Endodermal cell (in vitro differentiated cells): ENCODE results near the gene EPHA2. TPM values are rescaled to one million over a fixed set of nuclear protein-coding genes. Genes with fewer than 3 reads are reported as not detected.
A peak's percentile ranks its signal among the peaks of the same experiment; 100 is the strongest.

Experiments used
- DNase-seq: peaks from one replicate; pipeline ENCODE4 v3.0.0-alpha.2; 2017
- H3K27ac ChIP-seq: 2 replicates; pipeline ENCODE4 v1.5.1; 2013; ENCODE audit warnings: mild to moderate bottlenecking, low read depth, low read length, moderate library complexity
- H3K27me3 ChIP-seq: 2 replicates; pipeline ENCODE4 v1.6.1; 2013; ENCODE audit warnings: mild to moderate bottlenecking, low read length, moderate library complexity; ENCODE audit not compliant: insufficient read depth, control insufficient read depth, poor library complexity, severe bottlenecking
- H3K36me3 ChIP-seq: 2 replicates; pipeline ENCODE4 v1.7.0; 2013; ENCODE audit warnings: mild to moderate bottlenecking, low read length, moderate library complexity; ENCODE audit not compliant: control insufficient read depth, insufficient read depth
- H3K4me1 ChIP-seq: one replicate; pipeline ENCODE4 v1.7.0; 2013; ENCODE audit warnings: low read length; ENCODE audit not compliant: control insufficient read depth, insufficient read depth
- H3K4me3 ChIP-seq: 2 replicates; pipeline ENCODE4 v1.5.1; 2013; ENCODE audit warnings: mild to moderate bottlenecking, low read length, moderate library complexity
- H3K9ac ChIP-seq: 2 replicates; pipeline ENCODE4 v1.6.1; 2013; ENCODE audit warnings: mild to moderate bottlenecking, low read length, moderate library complexity; ENCODE audit not compliant: poor library complexity, severe bottlenecking; ENCODE audit errors: extremely low read depth
- H3K9me3 ChIP-seq: 2 replicates; pipeline ENCODE4 v1.6.1; 2013; ENCODE audit warnings: mild to moderate bottlenecking, low read length, moderate library complexity; ENCODE audit not compliant: control insufficient read depth
- H3K27ac Mint-ChIP-seq: 2 replicates; pipeline ENCODE4 v1.8.0; 2020; ENCODE audit warnings: mixed read lengths
- H3K27me3 Mint-ChIP-seq: 2 replicates; pipeline ENCODE4 v1.8.0; 2021; ENCODE audit warnings: mild to moderate bottlenecking, mixed read lengths; ENCODE audit not compliant: insufficient read depth
- H3K36me3 Mint-ChIP-seq: 2 replicates; pipeline ENCODE4 v1.8.0; 2020; ENCODE audit warnings: low read depth, mixed read lengths
- H3K4me1 Mint-ChIP-seq: 2 replicates; pipeline ENCODE4 v1.8.0; 2020; ENCODE audit warnings: mixed read lengths
- H3K4me3 Mint-ChIP-seq: 2 replicates; pipeline ENCODE4 v1.8.0; 2020; ENCODE audit warnings: mild to moderate bottlenecking, moderate library complexity, mixed read lengths
- H3K9me3 Mint-ChIP-seq: 2 replicates; pipeline ENCODE4 v1.8.0; 2020; ENCODE audit warnings: mild to moderate bottlenecking, mixed read lengths
- WGBS, 2 experiments: methylation state at CpG; one replicate each; pipeline versions ENCODE4 v1.1.5 to v1.1.7; 2013; ENCODE audit warnings: missing lambda C conversion rate in 2 of 2, mixed read lengths in 1 of 2; ENCODE audit not compliant: insufficient coverage in 1 of 2, insufficient read length in 1 of 2; 5-methylcytosine and 5-hydroxymethylcytosine counted together
- total RNA-seq, 2 donors: library from RNA; stranded (reverse); fragmentation: NEBNext Ultra II Directional in 1 of 2; extraction: Animal tissue kit (Norgen Biotek cat#: 25700) in 1 of 2; gene quantifications; 2 replicates in 1 of 2; 3 replicates in 1 of 2; pipeline ENCODE4 v1.2.1, GENCODE V29; 2021
- TF ChIP-seq, protein P1 (sequence below): fragments of 200-600 bp; sonication (generic); conservative IDR thresholded peaks from 2 replicates; pipeline ENCODE4 v1.5.0; 2021; ENCODE audit warnings: antibody characterized with exemption, mild to moderate bottlenecking

EPHA2 gene
- total RNA-seq, 2 donors from 2014 or later = 56.5 to 64.3 TPM

DNA sequence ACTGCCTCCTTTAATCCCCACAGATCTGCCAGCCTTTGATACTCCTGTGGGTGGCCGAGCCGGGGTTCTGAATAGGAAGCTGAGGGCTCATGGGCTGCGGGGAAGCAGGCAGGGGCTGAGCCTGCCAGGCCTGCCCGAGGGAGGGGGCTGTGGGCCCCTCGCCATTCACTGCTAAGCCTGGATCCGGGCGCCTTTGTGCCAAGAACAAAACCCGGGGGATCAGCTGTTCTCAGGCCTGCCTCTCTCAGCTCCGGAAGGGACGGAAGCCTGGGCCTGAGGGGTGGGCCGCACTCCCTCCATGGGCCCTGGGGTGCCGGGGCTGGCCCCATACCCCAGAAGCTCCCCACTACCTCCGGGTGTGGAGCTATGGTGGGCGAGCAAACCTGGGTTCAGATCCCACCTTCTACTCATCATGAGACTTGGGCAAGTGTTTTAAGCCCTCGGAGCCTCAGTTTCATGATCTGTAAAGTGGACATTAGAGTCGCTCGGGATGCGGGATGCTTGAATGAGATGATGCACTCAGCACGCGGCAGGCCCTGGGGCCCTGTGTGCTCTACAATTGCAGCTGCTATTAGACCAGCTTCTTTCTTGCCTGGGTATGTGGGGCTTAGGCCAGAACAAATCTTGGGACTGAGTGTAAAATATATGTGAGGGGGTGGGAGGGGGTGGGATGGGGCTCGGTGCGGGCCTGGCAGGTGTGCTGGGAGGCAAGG is 19.2 kb upstream of the EPHA2 start:
- Mint-ChIP-seq H3K4me1 (peaks cover 11% of the 10 kb centered on the region), H3K4me3 (no peak overlapping the region), H3K27ac (no peak overlapping the region), H3K36me3 (no peaks in the 10 kb centered on the region), H3K9me3 (no peaks in the 10 kb centered on the region), H3K27me3 (no peaks in the 10 kb centered on the region)
- Histone ChIP-seq H3K4me1 (peaks cover 9% of the 10 kb centered on the region), H3K27me3 (no peaks in the 10 kb centered on the region), H3K36me3 (no peaks in the 10 kb centered on the region), H3K4me3 (no peak overlapping the region), H3K9me3 (no peaks in the 10 kb centered on the region), H3K27ac (peak overlapping the region; percentile 55), H3K9ac (no peak overlapping the region)
- TF ChIP-seq, protein P1, sequence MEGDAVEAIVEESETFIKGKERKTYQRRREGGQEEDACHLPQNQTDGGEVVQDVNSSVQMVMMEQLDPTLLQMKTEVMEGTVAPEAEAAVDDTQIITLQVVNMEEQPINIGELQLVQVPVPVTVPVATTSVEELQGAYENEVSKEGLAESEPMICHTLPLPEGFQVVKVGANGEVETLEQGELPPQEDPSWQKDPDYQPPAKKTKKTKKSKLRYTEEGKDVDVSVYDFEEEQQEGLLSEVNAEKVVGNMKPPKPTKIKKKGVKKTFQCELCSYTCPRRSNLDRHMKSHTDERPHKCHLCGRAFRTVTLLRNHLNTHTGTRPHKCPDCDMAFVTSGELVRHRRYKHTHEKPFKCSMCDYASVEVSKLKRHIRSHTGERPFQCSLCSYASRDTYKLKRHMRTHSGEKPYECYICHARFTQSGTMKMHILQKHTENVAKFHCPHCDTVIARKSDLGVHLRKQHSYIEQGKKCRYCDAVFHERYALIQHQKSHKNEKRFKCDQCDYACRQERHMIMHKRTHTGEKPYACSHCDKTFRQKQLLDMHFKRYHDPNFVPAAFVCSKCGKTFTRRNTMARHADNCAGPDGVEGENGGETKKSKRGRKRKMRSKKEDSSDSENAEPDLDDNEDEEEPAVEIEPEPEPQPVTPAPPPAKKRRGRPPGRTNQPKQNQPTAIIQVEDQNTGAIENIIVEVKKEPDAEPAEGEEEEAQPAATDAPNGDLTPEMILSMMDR = no peak
- 78 to 88% methylated on average over 16 to 22 of the region's 22 CpGs for WGBS, 2 experiments
- no peak for DNase-seq

DNA sequence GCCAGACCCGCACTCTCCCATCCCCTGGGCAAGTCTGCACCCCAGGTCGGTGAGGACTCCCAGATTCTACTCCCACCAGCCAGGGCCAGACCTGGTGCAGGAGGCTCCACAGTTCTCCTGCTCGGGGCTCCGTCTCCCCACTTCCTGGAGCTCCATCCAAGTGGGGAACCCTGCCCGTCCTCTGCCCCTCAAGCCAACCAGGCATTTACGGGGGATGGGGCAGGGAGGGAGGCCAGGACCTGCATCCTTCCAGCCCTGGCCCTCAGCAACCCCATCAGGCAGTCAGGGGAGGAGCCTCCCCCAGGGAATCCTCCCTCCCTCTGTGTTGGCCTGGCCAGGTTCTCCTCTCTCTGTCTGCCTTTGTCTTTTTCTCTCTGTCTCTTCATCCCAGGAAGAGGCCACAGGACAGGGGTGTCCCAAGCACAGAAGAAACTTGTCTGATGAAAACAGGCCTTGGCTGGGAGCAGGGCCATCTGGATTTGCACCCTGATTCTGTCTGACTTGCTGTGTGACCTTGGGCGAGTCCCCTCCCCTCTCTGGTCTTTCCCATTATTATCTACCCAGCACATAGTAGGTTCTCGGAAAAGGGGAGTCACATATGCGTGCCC is 18.5 kb upstream of the EPHA2 start:
- Mint-ChIP-seq H3K4me1 (peaks cover 13% of the 10 kb centered on the region), H3K9me3 (no peaks in the 10 kb centered on the region), H3K36me3 (no peaks in the 10 kb centered on the region), H3K4me3 (no peak overlapping the region), H3K27me3 (no peaks in the 10 kb centered on the region), H3K27ac (no peak overlapping the region)
- no peak for DNase-seq
- Histone ChIP-seq H3K4me3 (no peak overlapping the region), H3K9ac (no peak overlapping the region), H3K27me3 (no peaks in the 10 kb centered on the region), H3K36me3 (no peaks in the 10 kb centered on the region), H3K27ac (peak overlapping the region; percentile 55), H3K9me3 (no peaks in the 10 kb centered on the region), H3K4me1 (peaks cover 9% of the 10 kb centered on the region)
- WGBS, 2 experiments = 88 to 93% methylated on average over 4 to 9 of the region's 9 CpGs
- TF ChIP-seq, protein P1 = no peak

DNA sequence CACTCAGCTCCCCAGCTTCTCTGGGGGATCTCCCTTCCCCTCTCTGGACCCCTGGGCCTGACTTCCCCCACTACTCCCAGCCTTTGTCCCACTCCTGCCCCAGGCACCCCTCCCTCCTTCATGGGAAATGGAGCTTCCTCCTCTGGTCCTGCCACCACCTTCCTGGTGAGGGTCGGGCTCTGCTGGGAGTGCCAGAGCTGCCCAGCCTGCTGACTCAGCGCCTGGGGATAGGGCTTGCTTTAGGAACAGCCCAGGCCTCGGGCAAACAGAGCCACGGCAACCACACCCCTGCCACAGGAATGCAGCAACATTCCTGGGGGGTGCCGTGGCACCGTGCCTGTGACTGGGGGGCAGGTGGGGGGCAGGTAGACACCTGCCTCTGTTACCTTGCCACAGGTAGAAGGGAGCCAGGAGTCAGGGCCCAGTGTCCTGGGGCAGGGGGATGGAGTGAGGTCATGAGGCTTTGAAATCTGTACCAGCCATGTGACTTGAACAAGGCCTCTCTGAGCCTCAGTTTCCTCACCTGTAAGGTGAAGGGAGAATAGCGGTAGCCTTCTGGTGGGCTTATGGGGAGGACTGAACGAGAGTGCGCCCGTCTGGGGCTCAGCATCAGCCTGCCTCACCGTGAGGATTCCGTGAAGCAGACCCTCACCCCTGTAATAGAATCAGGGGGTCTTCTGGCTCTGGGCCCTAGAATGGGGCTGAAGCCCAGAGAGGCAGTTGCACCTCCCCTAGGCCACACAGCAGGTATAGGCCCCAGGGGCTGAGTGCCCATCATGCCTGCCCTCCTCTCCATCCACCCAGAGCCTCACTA is 17.8 kb upstream of the EPHA2 start:
- peaks cover 17% of the 10 kb centered on the region for H3K4me1 Mint-ChIP-seq
- no peak overlapping the region for H3K4me3 Mint-ChIP-seq

More for the DNA sequence above, 17.8 kb upstream of the EPHA2 start:
- peak; percentile 80 for DNase-seq
- Histone ChIP-seq H3K9ac (no peak overlapping the region), H3K36me3 (no peaks in the 10 kb centered on the region), H3K9me3 (no peaks in the 10 kb centered on the region), H3K27me3 (no peaks in the 10 kb centered on the region), H3K27ac (no peak overlapping the region), H3K4me3 (no peak overlapping the region), H3K4me1 (peaks cover 7% of the 10 kb centered on the region)
- peak overlapping the region; percentile 55 for H3K27ac Mint-ChIP-seq
- 84 to 100% methylated on average over 1 to 12 of the region's 12 CpGs for WGBS, 2 experiments
- TF ChIP-seq, protein P1 = no peak
- no peaks in the 10 kb centered on the region for H3K27me3 Mint-ChIP-seq
- no peaks in the 10 kb centered on the region for H3K9me3 Mint-ChIP-seq
- H3K36me3 Mint-ChIP-seq = no peaks in the 10 kb centered on the region
